ENCODE measurements around the gene CCDC54.

DNA sequence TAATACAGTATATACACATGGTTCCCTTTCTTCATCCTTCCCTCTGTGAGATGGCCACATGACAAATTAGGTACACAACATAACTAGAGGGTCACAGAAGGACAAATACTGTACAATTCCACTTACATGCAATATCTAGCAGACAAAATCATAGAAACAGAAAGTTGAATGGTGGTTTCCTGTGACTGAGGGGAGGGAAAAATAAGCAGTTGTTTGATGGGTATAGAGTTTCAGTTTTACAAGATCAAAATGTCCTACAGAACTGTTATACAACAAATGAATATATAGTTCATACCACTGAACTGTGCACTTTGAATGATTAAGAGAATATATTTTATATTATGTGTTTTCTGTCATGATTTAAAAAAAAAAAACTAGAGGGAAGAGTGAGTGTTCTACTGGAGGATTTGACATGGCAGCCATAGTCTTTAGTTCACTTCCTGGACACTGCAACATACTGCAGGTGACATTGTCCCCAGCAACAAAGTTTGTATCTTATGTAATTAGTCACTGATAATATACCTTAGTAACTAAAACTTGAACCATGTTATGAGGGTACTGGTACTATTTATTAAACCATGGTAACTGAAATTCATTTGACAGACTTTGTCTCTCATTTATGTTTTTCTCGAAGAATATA, 37.2 kb downstream of the CCDC54 start:
- TF ChIP-seq, protein P1, sequence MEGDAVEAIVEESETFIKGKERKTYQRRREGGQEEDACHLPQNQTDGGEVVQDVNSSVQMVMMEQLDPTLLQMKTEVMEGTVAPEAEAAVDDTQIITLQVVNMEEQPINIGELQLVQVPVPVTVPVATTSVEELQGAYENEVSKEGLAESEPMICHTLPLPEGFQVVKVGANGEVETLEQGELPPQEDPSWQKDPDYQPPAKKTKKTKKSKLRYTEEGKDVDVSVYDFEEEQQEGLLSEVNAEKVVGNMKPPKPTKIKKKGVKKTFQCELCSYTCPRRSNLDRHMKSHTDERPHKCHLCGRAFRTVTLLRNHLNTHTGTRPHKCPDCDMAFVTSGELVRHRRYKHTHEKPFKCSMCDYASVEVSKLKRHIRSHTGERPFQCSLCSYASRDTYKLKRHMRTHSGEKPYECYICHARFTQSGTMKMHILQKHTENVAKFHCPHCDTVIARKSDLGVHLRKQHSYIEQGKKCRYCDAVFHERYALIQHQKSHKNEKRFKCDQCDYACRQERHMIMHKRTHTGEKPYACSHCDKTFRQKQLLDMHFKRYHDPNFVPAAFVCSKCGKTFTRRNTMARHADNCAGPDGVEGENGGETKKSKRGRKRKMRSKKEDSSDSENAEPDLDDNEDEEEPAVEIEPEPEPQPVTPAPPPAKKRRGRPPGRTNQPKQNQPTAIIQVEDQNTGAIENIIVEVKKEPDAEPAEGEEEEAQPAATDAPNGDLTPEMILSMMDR (conservative IDR thresholded peaks at IDR 0.05; ENCODE audit: low read length): no peak
- TF ChIP-seq EZH2phosphoT487 (IDR thresholded peaks at IDR 0.05; ENCODE audit: borderline replicate concordance): no peak

Measured in Loucy (cell line).